Esophagus squamous epithelium (tissue), 5 donors: ENCODE measurements around the gene SUSD6. TPM values are rescaled to one million over a fixed set of nuclear protein-coding genes. Genes with fewer than 3 reads are reported as not detected.
A peak's percentile ranks its signal among the peaks of the same experiment; 100 is the strongest.

Source experiments
- DNase-seq: peaks from one replicate; lab custom pipeline; 2025; lab: John Stamatoyannopoulos, UW
- H3K27ac ChIP-seq, 4 donors: fragments of 200-600 bp; sonication (generic); one replicate each; pipeline ENCODE4 v1.5.1; 2016 to 2019; ENCODE audit warnings: mild to moderate bottlenecking in 1 of 4
- H3K27me3 ChIP-seq, 4 donors: fragments of 200-600 bp; sonication (generic); 1 replicate in 3 of 4; 2 replicates in 1 of 4; pipeline versions ENCODE4 v1.5.1 to v1.6.0; 2017 to 2021; ENCODE audit warnings: antibody characterized with exemption in 1 of 4
- H3K36me3 ChIP-seq, 3 donors: fragments of 200-600 bp; sonication (generic); one replicate each; pipeline ENCODE4 v1.5.1; 2016 to 2019
- H3K4me1 ChIP-seq, 3 donors: fragments of 200-600 bp; sonication (generic); one replicate each; pipeline ENCODE4 v1.5.1; 2017 to 2019
- H3K4me3 ChIP-seq, 4 donors: fragments of 200-600 bp; sonication (generic); 1 replicate in 3 of 4; 2 replicates in 1 of 4; pipeline ENCODE4 v1.5.1; 2016 to 2019; ENCODE audit warnings: mild to moderate bottlenecking in 2 of 4, moderate library complexity in 1 of 4
- H3K9me3 ChIP-seq, 3 donors: fragments of 200-600 bp; sonication (generic); one replicate each; pipeline ENCODE4 v1.5.1; 2016 to 2019
- CTCF ChIP-seq, 6 experiments: fragments of 450-650 bp in 4 of 6; fragments of 200-600 bp in 2 of 6; sonication (generic) in 2 of 6; IDR thresholded peaks; one replicate each; pipeline ENCODE4 v1.5.1; 2016 to 2019; ENCODE audit warnings: antibody characterized with exemption in 6 of 6, mild to moderate bottlenecking in 4 of 6, moderate library complexity in 4 of 6
- POLR2A ChIP-seq, 4 donors: fragments of 450-650 bp; IDR thresholded peaks; one replicate each; pipeline ENCODE4 v1.6.1; 2017; ENCODE audit warnings: antibody characterized with exemption in 4 of 4, mild to moderate bottlenecking in 4 of 4, moderate library complexity in 3 of 4
- WGBS, 2 donors: methylation state at CpG; one replicate each; pipeline ENCODE4 v1.1.5; 2018; 5-methylcytosine and 5-hydroxymethylcytosine counted together
- intact Hi-C: fragments of 100-400 bp; cut with DNase I; formaldehyde crosslinking; loops from one replicate; pipeline ENCODE4 v1.15.0; 2022
- total RNA-seq, 4 donors: library from RNA; depleted of rRNA; stranded (reverse); fragments of >200 nt; gene quantifications; one replicate each; pipeline ENCODE4 v1.1.0, GENCODE V29; 2016
- donor health status: DM: yes; HTN: yes; CAD: no.

SUSD6 gene
- total RNA-seq, 4 donors from 2014 or later: 22.4 to 43.1 (median 27.8) TPM

- DNase-seq: no peak
- Histone ChIP-seq H3K9me3 (no peaks in the 10 kb centered on the region), H3K27me3 (no peaks in the 10 kb centered on the region), H3K27ac (peak overlapping the region; percentile 80 to 91 (median 86)), H3K36me3 (peaks cover 0 to 13% (median 0%) of the 10 kb centered on the region in 3 donors), H3K4me3 (no peak overlapping the region), H3K4me1 (peaks cover 43 to 76% (median 64%) of the 10 kb centered on the region in 3 donors)
- WGBS, 2 donors: 63 to 68% methylated on average over 5 of the region's 5 CpGs
- intact Hi-C loops: no loop called here
- TF ChIP-seq POLR2A (IDR thresholded peaks at IDR 0.05) (no peak), CTCF (IDR thresholded peaks at IDR 0.05) (no peak)
Observed at GRCh38 chr14:69694730-69695281, 83.4 kb downstream of the SUSD6 start.

GRCh38 chr14:69695322-69696203, 84.2 kb downstream of the SUSD6 start:
- intact Hi-C loops: no loop called here
- WGBS, 2 donors: 38 to 68% methylated on average over 3 to 6 of the region's 6 CpGs
- peaks cover 0 to 5% (median 0%) of the 10 kb centered on the region in 3 donors for H3K36me3 ChIP-seq
- H3K27me3 ChIP-seq: no peaks in the 10 kb centered on the region
- no peak for DNase-seq
- H3K4me1 ChIP-seq: peaks cover 43 to 83% (median 68%) of the 10 kb centered on the region in 3 donors
- H3K4me3 ChIP-seq: no peak overlapping the region
- H3K27ac ChIP-seq: peak overlapping the region; percentile 80 to 91 (median 86)
- H3K9me3 ChIP-seq: no peaks in the 10 kb centered on the region
- no peak for TF ChIP-seq POLR2A (IDR thresholded peaks at IDR 0.05)
- TF ChIP-seq CTCF (IDR thresholded peaks at IDR 0.05): no peak

GRCh38 chr14:69696204-69696527, 84.8 kb downstream of the SUSD6 start:
- intact Hi-C loops: no loop called here

GRCh38 chr14:69696633-69697557, 85.5 kb downstream of the SUSD6 start:
- WGBS, 2 donors: 57 to 70% methylated on average over 8 of the region's 8 CpGs
- intact Hi-C loops: no loop called here
- peaks cover 49 to 96% (median 75%) of the 10 kb centered on the region in 3 donors for H3K4me1 ChIP-seq
- H3K27me3 ChIP-seq: no peaks in the 10 kb centered on the region
- DNase-seq: no peak
- H3K9me3 ChIP-seq: no peaks in the 10 kb centered on the region
- no peak overlapping the region for H3K4me3 ChIP-seq
- H3K27ac ChIP-seq: peak overlapping the region; percentile 80 to 91 (median 86)
- no peak for TF ChIP-seq CTCF (IDR thresholded peaks at IDR 0.05)
- TF ChIP-seq POLR2A (IDR thresholded peaks at IDR 0.05): no peak
- no peaks in the 10 kb centered on the region for H3K36me3 ChIP-seq

More at GRCh38 chr14:69696204-69696527, 84.8 kb downstream of the SUSD6 start:
- no peaks in the 10 kb centered on the region for H3K36me3 ChIP-seq
- TF ChIP-seq CTCF (IDR thresholded peaks at IDR 0.05) (no peak), POLR2A (IDR thresholded peaks at IDR 0.05) (no peak)
- no peaks in the 10 kb centered on the region for H3K9me3 ChIP-seq
- no peak overlapping the region for H3K4me3 ChIP-seq
- peak overlapping the region; percentile 80 to 91 (median 86) for H3K27ac ChIP-seq
- no peaks in the 10 kb centered on the region for H3K27me3 ChIP-seq
- no peak for DNase-seq
- peaks cover 44 to 88% (median 68%) of the 10 kb centered on the region in 3 donors for H3K4me1 ChIP-seq
